BLaER1 treated with 17β-estradiol and CSF1 and Interleukin-3, amounts not matched to agents 10 nM and 100 nM (cell line): ENCODE measurements around the gene GPC4.

ENCODE experiments used
- H3K27ac ChIP-seq, 11 experiments: shearing (Covaris generic); formaldehyde crosslinking; 2 replicates each; pipeline ENCODE4 v1.8.1; 2022
- H3K27me3 ChIP-seq, 11 experiments: shearing (Covaris generic); formaldehyde crosslinking; 2 replicates each; pipeline ENCODE4 v1.8.1; 2022
- H3K36me3 ChIP-seq, 11 experiments: shearing (Covaris generic); formaldehyde crosslinking; 2 replicates each; pipeline ENCODE4 v1.8.1; 2022
- H3K4me1 ChIP-seq, 10 experiments: shearing (Covaris generic); formaldehyde crosslinking; 2 replicates each; pipeline ENCODE4 v1.8.1; 2022
- H3K4me2 ChIP-seq, 11 experiments: shearing (Covaris generic); formaldehyde crosslinking; 2 replicates each; pipeline ENCODE4 v1.8.1; 2022
- H3K4me3 ChIP-seq, 10 experiments: shearing (Covaris generic); formaldehyde crosslinking; 2 replicates each; pipeline ENCODE4 v1.8.1; 2022
- H3K9ac ChIP-seq, 11 experiments: shearing (Covaris generic); formaldehyde crosslinking; 2 replicates each; pipeline ENCODE4 v1.8.1; 2022
- H3K9me3 ChIP-seq, 11 experiments: shearing (Covaris generic); formaldehyde crosslinking; replicated peaks in 1 of 11; 2 replicates each; pipeline ENCODE4 v1.8.1; 2022
- H4K20me1 ChIP-seq, 11 experiments: shearing (Covaris generic); formaldehyde crosslinking; 2 replicates each; pipeline ENCODE4 v1.8.1; 2022
- Cebpa-rat ChIP-seq, 11 experiments: shearing (Covaris generic); IDR thresholded peaks; 2 replicates each; pipeline ENCODE4 v1.8.1; 2022

Gene GPC4

DNA sequence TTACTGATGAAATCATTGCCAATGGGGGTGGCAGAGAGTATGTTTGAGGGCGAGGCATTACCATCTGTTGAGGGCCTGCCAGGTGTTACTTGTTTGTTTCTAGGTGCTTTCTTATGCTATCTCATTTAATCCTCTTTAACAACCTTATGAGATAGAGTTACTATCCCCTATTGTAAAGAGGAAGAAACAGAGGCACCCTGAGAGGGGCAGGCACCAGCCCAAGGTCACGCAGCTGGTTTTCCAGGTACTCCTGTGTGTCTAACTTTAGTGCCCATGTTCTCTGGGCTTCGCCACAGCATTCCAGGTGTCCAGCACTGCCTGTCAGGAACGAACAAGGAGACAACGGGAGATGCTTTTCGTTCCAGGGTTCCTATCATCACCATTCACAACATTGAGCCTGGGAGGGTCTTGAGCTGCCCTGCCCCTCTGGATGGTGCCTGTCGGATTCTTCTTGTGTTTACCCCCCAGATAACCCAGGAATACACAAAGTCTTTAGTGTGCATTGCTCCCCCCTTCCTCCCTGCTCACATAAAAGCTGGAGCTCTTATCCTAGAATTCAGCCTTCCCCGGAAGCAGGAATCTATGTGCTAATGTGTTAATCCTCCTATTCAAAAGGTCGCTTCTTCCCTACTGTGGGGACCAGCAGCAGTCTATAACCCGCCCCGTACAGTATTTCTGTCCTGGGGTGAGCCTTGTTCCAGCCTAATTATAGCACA, 24.9 kb upstream of the GPC4 start:
- Histone ChIP-seq H3K4me1 (no peaks in the 10 kb centered on the region; a peak in 1 of 20 replicates), H3K36me3 (no peaks in the 10 kb centered on the region), H3K27ac (no peak overlapping the region), H4K20me1 (peaks cover 0 to 4% (median 0%) of the 10 kb centered on the region in 11 experiments; a peak in 4 of 22 replicates), H3K27me3 (peaks cover 94 to 100% (median 99%) of the 10 kb centered on the region in 11 experiments), H3K4me2 (no peak overlapping the region), H3K9ac (no peak overlapping the region), H3K9me3 (peaks cover 0 to 7% (median 0%) of the 10 kb centered on the region in 11 experiments; a peak in 5 of 22 replicates), H3K4me3 (no peak overlapping the region)
- TF ChIP-seq Cebpa-rat (IDR thresholded peaks at IDR 0.05), result no peak

DNA sequence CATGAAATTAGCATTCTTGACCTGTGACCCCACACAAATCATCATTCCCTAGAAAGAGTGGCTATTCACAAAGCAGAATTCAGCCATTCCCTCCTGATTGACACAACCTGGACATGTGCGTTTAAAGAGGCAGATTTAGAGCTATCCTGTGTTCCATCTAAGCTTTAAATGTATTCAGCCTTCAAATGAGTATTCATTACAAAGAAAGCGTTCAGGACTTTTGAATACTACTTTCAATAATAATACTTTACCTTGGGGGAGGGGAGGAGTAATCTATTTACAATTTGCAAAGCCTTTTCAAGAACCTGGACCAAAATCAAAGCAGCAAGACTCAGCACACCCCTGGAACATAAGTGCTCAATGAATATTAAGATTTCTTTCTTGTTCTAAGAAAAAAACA, 22.5 kb upstream of the GPC4 start:
- no peak overlapping the region for H3K9ac ChIP-seq
- TF ChIP-seq Cebpa-rat (IDR thresholded peaks at IDR 0.05), result no peak
- H4K20me1 ChIP-seq, result peaks cover 0 to 4% (median 0%) of the 10 kb centered on the region in 11 experiments; a peak in 3 of 22 replicates
- no peak overlapping the region for H3K27ac ChIP-seq
- peaks cover 8 to 20% (median 11%) of the 10 kb centered on the region in 11 experiments; a peak in 21 of 22 replicates for H3K9me3 ChIP-seq
- H3K4me1 ChIP-seq, result no peaks in the 10 kb centered on the region
- H3K4me2 ChIP-seq, result no peak overlapping the region
- no peaks in the 10 kb centered on the region for H3K36me3 ChIP-seq
- H3K4me3 ChIP-seq, result no peak overlapping the region
- peaks cover 89 to 99% (median 96%) of the 10 kb centered on the region in 11 experiments for H3K27me3 ChIP-seq

DNA sequence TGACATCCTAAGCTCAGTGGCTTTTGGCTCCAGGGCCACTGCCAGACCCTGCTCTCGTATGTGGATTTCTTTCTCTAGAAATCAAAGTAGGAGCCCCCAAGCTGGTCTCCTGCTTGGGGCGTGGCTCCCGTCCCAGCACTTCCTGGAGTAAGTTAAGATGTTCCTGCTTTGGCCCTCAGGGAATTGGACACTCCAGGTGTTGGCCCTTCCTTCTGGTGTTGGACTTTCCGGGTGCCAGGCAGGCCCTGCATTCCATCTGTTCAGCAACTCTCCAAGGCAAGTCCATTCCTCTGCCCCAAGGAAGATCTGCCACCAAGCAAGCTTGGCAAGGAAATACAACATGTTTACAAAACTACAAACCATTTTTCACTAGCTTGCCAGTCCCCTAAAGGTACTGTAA, 22.1 kb upstream of the GPC4 start:
- H3K27ac ChIP-seq, result no peak overlapping the region

DNA sequence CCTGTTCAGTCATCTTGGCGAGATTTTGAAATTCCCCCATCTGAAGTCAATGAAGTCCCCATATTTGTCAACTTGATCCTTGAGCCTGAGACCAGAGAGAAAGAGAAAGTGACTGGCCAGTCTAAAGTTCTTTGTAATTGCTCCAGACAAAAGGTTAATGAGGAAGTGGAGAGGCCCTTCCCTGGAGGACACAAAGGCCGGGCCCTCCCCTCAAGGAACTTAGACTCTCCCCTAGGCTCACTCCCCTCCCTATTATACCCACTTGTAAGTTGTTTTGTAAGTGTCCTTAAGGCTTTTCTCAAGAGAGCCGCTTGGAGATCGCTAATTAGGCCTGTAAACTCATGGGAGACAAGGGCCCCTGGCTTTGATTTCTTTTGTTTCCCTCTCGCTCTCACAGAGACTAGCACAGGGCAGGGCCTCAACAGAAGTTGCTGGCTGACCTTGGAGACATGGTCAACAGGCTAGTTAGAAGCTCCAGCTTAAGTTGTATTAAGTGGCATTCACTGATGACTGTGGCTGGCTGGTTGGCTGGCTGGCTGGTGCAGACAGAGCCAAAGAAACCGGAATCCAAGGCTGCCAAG, 20.3 kb upstream of the GPC4 start:
- Histone ChIP-seq H3K36me3 (no peaks in the 10 kb centered on the region), H3K9ac (no peak overlapping the region), H3K4me2 (no peak overlapping the region), H4K20me1 (peaks cover 0 to 4% (median 0%) of the 10 kb centered on the region in 11 experiments; a peak in 3 of 22 replicates), H3K27me3 (peaks cover 84 to 99% (median 96%) of the 10 kb centered on the region in 11 experiments), H3K4me3 (no peak overlapping the region), H3K9me3 (peaks cover 8 to 20% (median 11%) of the 10 kb centered on the region in 11 experiments; a peak in 21 of 22 replicates), H3K4me1 (no peaks in the 10 kb centered on the region), H3K27ac (no peak overlapping the region)
- no peak for TF ChIP-seq Cebpa-rat (IDR thresholded peaks at IDR 0.05)

More for the DNA sequence above, 22.1 kb upstream of the GPC4 start:
- no peaks in the 10 kb centered on the region for H3K36me3 ChIP-seq
- H3K9me3 ChIP-seq, result peaks cover 8 to 20% (median 11%) of the 10 kb centered on the region in 11 experiments; a peak in 21 of 22 replicates
- no peak overlapping the region for H3K9ac ChIP-seq
- H3K4me2 ChIP-seq, result no peak overlapping the region
- H3K4me1 ChIP-seq, result no peaks in the 10 kb centered on the region
- no peak for TF ChIP-seq Cebpa-rat (IDR thresholded peaks at IDR 0.05)
- peaks cover 0 to 4% (median 0%) of the 10 kb centered on the region in 11 experiments; a peak in 3 of 22 replicates for H4K20me1 ChIP-seq
- H3K27me3 ChIP-seq, result peaks cover 89 to 99% (median 96%) of the 10 kb centered on the region in 11 experiments
- H3K4me3 ChIP-seq, result no peak overlapping the region

DNA sequence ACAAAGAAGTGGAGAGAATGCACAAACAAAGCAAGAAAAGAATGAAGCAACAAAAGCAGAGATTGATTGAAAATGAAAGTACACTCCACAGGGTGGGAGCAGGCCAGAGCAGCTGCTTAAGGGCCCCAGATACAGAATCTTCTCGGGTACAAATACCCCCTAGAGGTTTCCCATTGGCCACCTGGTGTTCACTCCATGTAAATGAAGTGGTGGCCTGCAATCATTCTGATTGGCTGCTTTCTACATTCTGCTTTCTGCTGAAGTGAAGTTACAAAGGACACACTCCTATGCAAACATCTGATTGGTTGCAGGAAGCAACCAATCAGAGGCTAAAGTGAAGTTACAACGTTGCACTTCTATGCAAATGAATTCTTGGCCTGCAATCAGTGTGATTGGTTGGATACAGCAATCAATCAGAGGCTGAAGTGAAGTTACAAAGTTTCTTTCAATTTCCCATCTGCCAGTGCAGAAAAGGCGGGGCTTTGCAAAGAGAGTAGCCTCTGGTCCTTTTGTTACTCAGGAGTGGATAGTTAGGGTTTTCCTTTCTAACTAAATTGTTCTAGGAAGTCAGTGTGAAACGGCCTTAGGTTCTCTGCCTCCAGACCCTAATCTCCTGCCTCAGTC, 19.0 kb upstream of the GPC4 start:
- TF ChIP-seq Cebpa-rat (IDR thresholded peaks at IDR 0.05), result no peak
- H3K27ac ChIP-seq, result no peak overlapping the region
- no peak overlapping the region for H3K9ac ChIP-seq
- H3K9me3 ChIP-seq, result peaks cover 8 to 20% (median 11%) of the 10 kb centered on the region in 11 experiments; a peak in 21 of 22 replicates
- H3K4me2 ChIP-seq, result no peak overlapping the region
- no peaks in the 10 kb centered on the region for H3K36me3 ChIP-seq
- no peaks in the 10 kb centered on the region for H3K4me1 ChIP-seq
- peaks cover 0 to 5% (median 0%) of the 10 kb centered on the region in 11 experiments; a peak in 2 of 22 replicates for H4K20me1 ChIP-seq
- no peak overlapping the region for H3K4me3 ChIP-seq
- peaks cover 83 to 99% (median 97%) of the 10 kb centered on the region in 11 experiments for H3K27me3 ChIP-seq

DNA sequence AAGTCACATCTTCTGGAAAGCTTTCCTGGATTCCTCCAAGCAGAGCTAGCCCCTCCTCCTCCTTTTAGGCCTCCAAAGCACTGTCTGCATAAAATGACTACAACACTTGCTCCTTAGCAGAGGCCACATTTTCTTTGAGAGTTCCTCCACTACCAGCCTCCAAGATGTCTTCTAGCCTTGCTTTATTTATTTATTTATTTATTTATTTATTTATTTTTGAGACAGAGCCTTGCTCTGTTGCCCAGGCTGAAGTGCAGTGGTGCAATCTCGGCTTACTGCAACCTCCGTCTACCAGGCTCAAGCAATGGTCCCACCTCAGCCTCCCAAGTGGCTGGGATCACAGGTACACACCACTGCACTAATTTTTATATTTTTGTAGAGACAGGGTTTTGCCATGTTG, 4.6 kb upstream of the GPC4 start:
- Histone ChIP-seq H3K27me3 (peaks cover 95 to 100% (median 99%) of the 10 kb centered on the region in 11 experiments), H3K4me2 (no peak overlapping the region), H3K9me3 (peaks cover 4 to 44% (median 20%) of the 10 kb centered on the region in 11 experiments; a peak in 18 of 22 replicates)

DNA sequence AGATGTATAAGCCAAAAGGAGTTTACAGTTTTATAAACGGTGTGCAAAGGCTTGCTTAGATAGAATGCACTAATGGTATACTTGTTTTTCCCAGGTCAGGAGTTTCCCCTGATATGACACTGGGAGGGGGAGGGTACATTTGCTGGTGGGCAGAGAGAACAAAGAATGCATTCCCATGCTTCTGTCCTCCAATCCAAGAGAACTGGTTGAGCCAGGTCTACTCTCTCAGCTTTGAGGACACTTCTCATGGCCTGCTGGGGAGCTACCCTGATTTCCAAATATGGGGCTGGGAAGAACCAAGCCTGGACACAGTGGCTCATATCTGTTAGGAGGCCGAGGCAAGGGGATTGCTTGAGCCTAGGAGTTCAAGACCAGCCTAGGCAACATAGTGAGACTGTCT, 3.3 kb upstream of the GPC4 start:
- Histone ChIP-seq H3K4me2 (no peak overlapping the region), H3K27me3 (peaks cover 96 to 100% (median 99%) of the 10 kb centered on the region in 11 experiments), H4K20me1 (peaks cover 0 to 20% (median 0%) of the 10 kb centered on the region in 11 experiments; a peak in 6 of 22 replicates), H3K4me3 (no peak overlapping the region), H3K27ac (no peak overlapping the region), H3K9ac (no peak overlapping the region), H3K36me3 (no peaks in the 10 kb centered on the region), H3K9me3 (peaks cover 4 to 47% (median 24%) of the 10 kb centered on the region in 11 experiments; a peak in 18 of 22 replicates), H3K4me1 (peaks cover 0 to 16% (median 15%) of the 10 kb centered on the region in 10 experiments; a peak in 14 of 20 replicates)
- no peak for TF ChIP-seq Cebpa-rat (IDR thresholded peaks at IDR 0.05)

More for the DNA sequence above, 4.6 kb upstream of the GPC4 start:
- Histone ChIP-seq H3K9ac (no peak overlapping the region), H3K4me3 (no peak overlapping the region), H3K4me1 (peaks cover 0 to 10% (median 9%) of the 10 kb centered on the region in 10 experiments; a peak in 13 of 20 replicates), H3K36me3 (no peaks in the 10 kb centered on the region), H4K20me1 (peaks cover 0 to 13% (median 0%) of the 10 kb centered on the region in 11 experiments; a peak in 3 of 22 replicates), H3K27ac (no peak overlapping the region)
- TF ChIP-seq Cebpa-rat (IDR thresholded peaks at IDR 0.05), result no peak

DNA sequence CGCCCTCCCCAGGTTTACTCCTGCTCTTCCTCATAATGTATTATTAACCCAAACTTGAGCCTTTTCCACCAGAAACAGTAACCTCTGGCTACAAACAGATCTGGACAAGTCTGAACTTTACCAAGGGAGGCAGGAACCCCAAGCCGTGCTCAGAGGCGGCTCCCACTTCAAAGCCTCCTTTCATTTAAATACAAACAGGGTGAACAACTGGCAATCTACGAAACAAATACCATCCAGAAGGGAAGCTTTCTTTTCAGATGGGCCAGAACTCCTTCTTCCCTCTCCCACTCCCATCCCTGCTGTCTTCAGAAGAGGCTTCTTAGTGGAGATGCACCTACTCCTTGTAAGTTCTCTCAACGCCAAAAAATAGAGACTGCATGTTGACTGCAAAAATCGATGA, 2.1 kb upstream of the GPC4 start:
- Histone ChIP-seq H3K36me3 (no peaks in the 10 kb centered on the region), H3K9ac (no peak overlapping the region), H3K4me2 (no peak overlapping the region), H3K27me3 (peaks cover 98 to 100% (median 99%) of the 10 kb centered on the region in 11 experiments), H3K4me1 (peaks cover 0 to 16% (median 15%) of the 10 kb centered on the region in 10 experiments; a peak in 14 of 20 replicates), H3K4me3 (no peak overlapping the region), H3K27ac (no peak overlapping the region), H4K20me1 (peaks cover 0 to 24% (median 4%) of the 10 kb centered on the region in 11 experiments; a peak in 9 of 22 replicates), H3K9me3 (peaks cover 4 to 47% (median 24%) of the 10 kb centered on the region in 11 experiments; a peak in 18 of 22 replicates)
- TF ChIP-seq Cebpa-rat (IDR thresholded peaks at IDR 0.05), result no peak
